Endothelial cell of umbilical vein (primary cell): Measurements from ENCODE around the gene NUBP1. TPM values are rescaled to one million over a fixed set of nuclear protein-coding genes. Genes with fewer than 3 reads are reported as not detected.

Experiments used
- BruUV-seq: library from RNA; stranded (reverse); fragments of 400-500 nt; replicated peaks from 2 replicates; lab custom pipeline; 2021; lab: Mats Ljungman, UMichigan
- CTCF ChIA-PET: fragments of 300-600, 350-600 bp; sonication (Branson Sonifier 250); formaldehyde crosslinking; loops from one replicate; lab custom pipeline; 2021; ENCODE audit warnings: antibody characterized with exemption, inconsistent platforms; lab: Charles Lee
- POLR2A ChIA-PET: fragments of 300-600, 350-600 bp; sonication (Branson Sonifier 250); formaldehyde crosslinking; loops from one replicate; lab custom pipeline; 2021; ENCODE audit warnings: antibody characterized with exemption, inconsistent platforms; lab: Charles Lee
- DNase-seq: peaks from one replicate; pipeline ENCODE4 v3.0.0-alpha.2; 2011; ENCODE audit warnings: low read depth, low spot score
- FAIRE-seq: peaks from 2 replicates; lab custom pipeline; 2011; peaks lifted over from hg19 to GRCh38; lab: Jason Lieb, UNC
- H2AFZ ChIP-seq: 2 replicates; pipeline ENCODE4 v1.6.0; 2012; ENCODE audit warnings: low read depth, low read length, control low read depth, inconsistent platforms
- H3K27ac ChIP-seq: 2 replicates; pipeline ENCODE4 v1.5.1; 2011; ENCODE audit warnings: low read depth, mild to moderate bottlenecking, control low read depth, low read length, moderate library complexity; ENCODE audit not compliant: insufficient read depth
- H3K27me3 ChIP-seq, 2 experiments: 2 replicates each; pipeline versions ENCODE4 v1.6.0 to v1.6.1; 2011; ENCODE audit warnings: low read length in 2 of 2, mixed read lengths in 1 of 2; ENCODE audit not compliant: control insufficient read depth in 2 of 2, insufficient read depth in 2 of 2
- H3K36me3 ChIP-seq, 2 experiments: 2 replicates in 1 of 2; 3 replicates in 1 of 2; pipeline ENCODE4 v1.5.1; 2011; ENCODE audit warnings: low read length in 2 of 2, mild to moderate bottlenecking in 1 of 2, moderate library complexity in 1 of 2; ENCODE audit not compliant: control insufficient read depth in 2 of 2, insufficient read depth in 2 of 2; ENCODE audit errors: extremely low read depth in 1 of 2
- H3K4me1 ChIP-seq: 3 replicates; pipeline ENCODE4 v1.5.1; 2011; ENCODE audit warnings: mild to moderate bottlenecking, low read length; ENCODE audit not compliant: control insufficient read depth, insufficient read depth; ENCODE audit errors: extremely low read depth
- H3K4me2 ChIP-seq: 2 replicates; pipeline ENCODE4 v1.6.1; 2011; ENCODE audit warnings: low read length, control low read depth, mixed read lengths; ENCODE audit not compliant: insufficient read depth
- H3K4me3 ChIP-seq, 3 experiments: fragments of 200-600 bp in 1 of 3; sonication (generic), shearing (Covaris generic) in 1 of 3; replicated peaks in 1 of 3; 2 replicates each; pipeline ENCODE4 v1.5.1; 2011 to 2016; ENCODE audit warnings: control low read depth in 3 of 3, low read length in 3 of 3, mild to moderate bottlenecking in 2 of 3, inconsistent platforms in 1 of 3, low read depth in 1 of 3, moderate library complexity in 1 of 3; ENCODE audit not compliant: insufficient read depth in 1 of 3
- H3K79me2 ChIP-seq: 2 replicates; pipeline ENCODE4 v1.6.0; 2012; ENCODE audit warnings: low read length, inconsistent platforms; ENCODE audit not compliant: control insufficient read depth, insufficient read depth
- H3K9ac ChIP-seq: replicated peaks from 2 replicates; pipeline ENCODE3; 2011; ENCODE audit warnings: low read length, control low read depth; ENCODE audit not compliant: insufficient read depth; ENCODE audit errors: extremely low read depth
- H3K9me1 ChIP-seq: replicated peaks from 3 replicates; pipeline ENCODE4 v1.6.0; 2011; ENCODE audit warnings: mild to moderate bottlenecking, low read length; ENCODE audit not compliant: control insufficient read depth, insufficient read depth; ENCODE audit errors: extremely low read depth
- H3K9me3 ChIP-seq: replicated peaks from 2 replicates; pipeline ENCODE4 v1.5.1; 2012; ENCODE audit warnings: low read length, inconsistent platforms; ENCODE audit not compliant: control insufficient read depth, insufficient read depth
- H4K20me1 ChIP-seq: replicated peaks from 2 replicates; pipeline ENCODE3; 2011; ENCODE audit warnings: mild to moderate bottlenecking, low read length; ENCODE audit not compliant: control insufficient read depth, insufficient read depth; ENCODE audit errors: extremely low read depth
- EZH2 ChIP-seq: IDR thresholded peaks from 2 replicates; pipeline ENCODE4 v1.6.1; 2012; ENCODE audit warnings: borderline replicate concordance, low read depth, mild to moderate bottlenecking, moderate library complexity, low read length, inconsistent platforms; ENCODE audit not compliant: severe bottlenecking
- FOS ChIP-seq: IDR thresholded peaks from 2 replicates; pipeline ENCODE4 v1.6.1; 2011; ENCODE audit warnings: mild to moderate bottlenecking, low read length, moderate library complexity, borderline replicate concordance; ENCODE audit not compliant: insufficient read depth
- GATA2 ChIP-seq: IDR thresholded peaks from 2 replicates; pipeline ENCODE4 v1.7.0; 2011; ENCODE audit warnings: low read depth, mild to moderate bottlenecking, moderate library complexity, mixed read lengths, low read length; ENCODE audit not compliant: insufficient read length, insufficient read depth
- JUN ChIP-seq: IDR thresholded peaks from 2 replicates; pipeline ENCODE4 v1.6.1; 2011; ENCODE audit warnings: borderline replicate concordance, low read depth; ENCODE audit not compliant: insufficient read length, insufficient read depth
- MYC ChIP-seq: IDR thresholded peaks from one replicate; pipeline ENCODE4 v1.6.1; 2011; ENCODE audit warnings: mild to moderate bottlenecking, low read depth, low read length
- POLR2A ChIP-seq: IDR thresholded peaks from 2 replicates; pipeline ENCODE4 v1.6.1; 2012; ENCODE audit warnings: low read depth, mild to moderate bottlenecking, control low read depth, low read length
- POLR2AphosphoS5 ChIP-seq: IDR thresholded peaks from 2 replicates; pipeline ENCODE4 v1.6.1; 2012; ENCODE audit warnings: low read depth, mild to moderate bottlenecking, control low read depth, low read length, moderate library complexity; ENCODE audit not compliant: insufficient read depth
- dilution Hi-C: fragments of 300-500 bp; cut with MboI; formaldehyde crosslinking; loops from one replicate; pipeline ENCODE4 v1.15.0; 2019; ENCODE audit warnings: low sequenced_read_pairs; ENCODE audit not compliant: extremely low pct_ligation_motif_present
- intact Hi-C: fragments of 100-400 bp; cut with micrococcal nuclease; formaldehyde crosslinking; loops from one replicate; pipeline ENCODE4 v1.10.0; 2022
- polyA plus RNA-seq, 4 experiments: library from polyadenylated mRNA; depleted of rRNA in 3 of 4; stranded (reverse) in 3 of 4; unstranded in 1 of 4; fragments of >200 nt; gene quantifications; 2 replicates each; pipeline versions ENCODE4 v1.2.1 to v1.2.3, GENCODE V29; 2011 to 2012; ENCODE audit warnings: missing spikeins in 1 of 4
- total RNA-seq: library from RNA; stranded (reverse); gene quantifications from 2 replicates; pipeline ENCODE4 v1.2.3, GENCODE V29; 2021
- TF ChIP-seq, protein P1 (sequence below), 2 donors: IDR thresholded peaks; 1 replicate in 1 of 2; 2 replicates in 1 of 2; pipeline ENCODE4 v1.5.1; 2011; ENCODE audit warnings: low read length in 2 of 2, mild to moderate bottlenecking in 2 of 2, moderate library complexity in 2 of 2, control low read depth in 1 of 2, inconsistent platforms in 1 of 2, low read depth in 1 of 2; ENCODE audit not compliant: insufficient read depth in 1 of 2; ENCODE audit errors: extremely low read depth in 1 of 2
- TF ChIP-seq, protein P2 (sequence below): IDR thresholded peaks from 2 replicates; pipeline ENCODE4 v1.6.1; 2011; ENCODE audit not compliant: insufficient read depth, insufficient read length

NUBP1 gene
- total and polyA plus RNA-seq, 2 donors (not counting 3 experiments of a cell fraction or from before 2014, with no cell fraction given), result 23.6 to 30.8 TPM

DNA sequence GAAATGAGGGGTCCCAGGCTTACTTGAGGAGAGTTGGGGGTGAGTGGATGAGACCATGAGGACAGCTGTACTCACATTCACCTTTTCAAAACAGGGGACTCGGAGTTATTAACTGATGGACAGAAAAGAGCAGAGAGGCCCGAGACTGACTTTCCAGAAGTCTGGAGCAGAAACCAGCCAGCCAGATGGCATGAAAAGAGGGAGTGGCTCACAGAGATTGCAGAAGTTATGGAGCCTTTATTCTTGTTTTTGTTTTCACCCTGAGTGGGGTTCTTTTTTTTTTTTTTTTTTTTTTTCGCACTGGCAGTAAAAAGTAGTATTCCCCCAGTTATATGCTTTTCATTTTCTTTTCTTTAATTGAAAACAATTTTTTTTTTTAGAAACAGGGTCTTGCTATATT, 56.1 kb downstream of the NUBP1 start:
- Histone ChIP-seq H3K4me3 (no peak overlapping the region), H3K9me3 (no peaks in the 10 kb centered on the region), H3K9me1 (no peaks in the 10 kb centered on the region), H3K4me1 (no peaks in the 10 kb centered on the region), H3K9ac (no peak overlapping the region), H3K79me2 (no peaks in the 10 kb centered on the region), H3K27ac (no peak overlapping the region), H3K27me3 (no peaks in the 10 kb centered on the region), H3K4me2 (no peak overlapping the region), H2AFZ (no peak overlapping the region), H3K36me3 (no peaks in the 10 kb centered on the region), H4K20me1 (no peaks in the 10 kb centered on the region)
- intact Hi-C loops, result no loop called here
- DNase-seq (no peak), FAIRE-seq (no peak)
- ChIA-PET CTCF (no interaction called here), POLR2A (no interaction called here)
- BruUV-seq, result no TSS peak
- dilution Hi-C loops, result no loop called here
- TF ChIP-seq, protein P1, sequence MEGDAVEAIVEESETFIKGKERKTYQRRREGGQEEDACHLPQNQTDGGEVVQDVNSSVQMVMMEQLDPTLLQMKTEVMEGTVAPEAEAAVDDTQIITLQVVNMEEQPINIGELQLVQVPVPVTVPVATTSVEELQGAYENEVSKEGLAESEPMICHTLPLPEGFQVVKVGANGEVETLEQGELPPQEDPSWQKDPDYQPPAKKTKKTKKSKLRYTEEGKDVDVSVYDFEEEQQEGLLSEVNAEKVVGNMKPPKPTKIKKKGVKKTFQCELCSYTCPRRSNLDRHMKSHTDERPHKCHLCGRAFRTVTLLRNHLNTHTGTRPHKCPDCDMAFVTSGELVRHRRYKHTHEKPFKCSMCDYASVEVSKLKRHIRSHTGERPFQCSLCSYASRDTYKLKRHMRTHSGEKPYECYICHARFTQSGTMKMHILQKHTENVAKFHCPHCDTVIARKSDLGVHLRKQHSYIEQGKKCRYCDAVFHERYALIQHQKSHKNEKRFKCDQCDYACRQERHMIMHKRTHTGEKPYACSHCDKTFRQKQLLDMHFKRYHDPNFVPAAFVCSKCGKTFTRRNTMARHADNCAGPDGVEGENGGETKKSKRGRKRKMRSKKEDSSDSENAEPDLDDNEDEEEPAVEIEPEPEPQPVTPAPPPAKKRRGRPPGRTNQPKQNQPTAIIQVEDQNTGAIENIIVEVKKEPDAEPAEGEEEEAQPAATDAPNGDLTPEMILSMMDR (IDR thresholded peaks at IDR 0.05; ENCODE audit: extremely low read depth in 1 of 2, insufficient read depth in 1 of 2, low read depth in 1 of 2, low read length in 2 of 2), result no peak
- TF ChIP-seq POLR2AphosphoS5, result no peak
- TF ChIP-seq POLR2A, result no peak
- no peak for TF ChIP-seq FOS
- TF ChIP-seq GATA2, result no peak
- TF ChIP-seq JUN, result no peak
- no peak for TF ChIP-seq EZH2
- no peak for TF ChIP-seq MYC
- TF ChIP-seq, protein P2, sequence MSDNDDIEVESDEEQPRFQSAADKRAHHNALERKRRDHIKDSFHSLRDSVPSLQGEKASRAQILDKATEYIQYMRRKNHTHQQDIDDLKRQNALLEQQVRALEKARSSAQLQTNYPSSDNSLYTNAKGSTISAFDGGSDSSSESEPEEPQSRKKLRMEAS, result no peak
